ENCODE data around the gene CD27.

CD27 gene

DNA sequence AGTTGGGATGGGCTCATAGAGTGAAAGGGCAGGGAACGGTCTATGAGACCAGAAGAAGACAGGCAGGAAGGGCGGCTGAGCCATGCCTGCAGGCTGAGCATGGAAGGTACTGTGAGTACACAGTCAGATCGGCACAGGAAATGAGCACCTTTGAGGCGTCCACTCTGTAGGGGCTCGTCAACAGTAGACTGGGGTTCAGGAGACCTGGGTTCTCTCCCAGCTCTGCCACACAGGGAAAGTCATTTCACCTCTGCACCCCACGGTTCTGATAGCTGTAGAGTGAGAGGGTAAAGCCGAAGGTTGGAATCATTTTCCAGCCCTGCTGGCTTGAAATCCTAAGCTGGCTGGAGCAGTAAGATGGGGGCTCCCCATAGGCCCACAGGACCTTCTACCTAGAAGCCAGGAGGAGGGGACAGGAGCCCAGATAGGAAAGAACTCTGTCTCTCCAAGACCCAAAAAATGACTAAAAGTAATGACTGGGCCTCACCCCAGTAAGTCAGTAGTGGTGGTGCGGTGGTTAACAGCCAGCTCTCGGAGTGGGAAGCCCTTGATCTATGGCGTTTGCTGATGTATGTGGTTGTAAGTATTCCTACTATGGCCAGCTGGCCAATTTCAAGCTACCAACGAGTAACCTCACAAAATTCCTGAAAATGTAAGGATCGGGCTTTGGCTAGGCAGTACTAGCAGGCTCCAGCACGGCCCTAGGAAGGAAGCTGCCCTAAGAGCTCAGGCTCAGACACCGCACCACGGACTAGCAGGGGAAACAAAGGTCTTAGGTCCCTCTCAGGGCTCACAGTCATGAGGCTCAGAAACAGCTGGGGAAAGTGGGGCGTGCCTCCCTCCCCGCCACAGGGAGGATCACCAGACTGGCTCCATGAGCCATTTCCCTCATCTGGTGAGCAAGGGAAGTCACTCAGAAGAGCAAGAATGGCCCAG lies 10.3 kb upstream of the CD27 start:
- no peak for DNase-seq

DNA sequence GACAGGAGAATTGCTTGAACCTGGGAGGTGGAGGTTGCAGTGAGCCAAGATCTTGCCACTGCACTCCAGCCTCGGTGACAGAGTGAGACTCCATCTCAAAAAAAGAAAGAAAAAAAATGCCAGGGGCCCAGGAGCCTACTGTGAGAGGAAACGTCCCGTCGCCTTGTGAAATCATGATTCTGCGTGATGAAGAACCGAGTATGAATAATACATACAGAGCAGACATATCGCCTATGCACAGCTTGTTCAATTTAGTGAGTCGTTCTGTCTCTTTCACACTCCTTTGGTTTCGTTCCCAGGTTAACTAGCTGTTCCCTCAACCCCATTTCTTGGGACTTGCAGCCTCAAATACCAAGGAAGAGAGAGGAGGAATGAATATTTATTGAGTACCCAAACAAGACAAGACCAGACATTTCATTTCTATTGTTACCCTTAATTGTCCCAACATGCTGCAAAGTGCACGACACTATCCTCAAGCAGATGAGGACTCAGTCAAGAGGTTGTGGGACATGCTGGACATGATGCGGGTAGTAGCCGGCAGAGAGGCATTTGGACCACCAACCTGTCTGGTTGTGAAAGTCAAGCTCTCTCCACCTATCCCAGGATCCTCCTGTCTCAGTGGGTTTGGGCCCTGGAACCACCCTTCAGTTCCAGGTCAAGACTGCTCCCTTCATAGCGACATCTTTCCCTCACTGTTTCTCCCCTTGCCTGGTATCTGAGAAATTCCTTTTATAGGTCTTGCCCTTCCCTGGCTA lies 8.6 kb upstream of the CD27 start:
- no peak for DNase-seq

DNA sequence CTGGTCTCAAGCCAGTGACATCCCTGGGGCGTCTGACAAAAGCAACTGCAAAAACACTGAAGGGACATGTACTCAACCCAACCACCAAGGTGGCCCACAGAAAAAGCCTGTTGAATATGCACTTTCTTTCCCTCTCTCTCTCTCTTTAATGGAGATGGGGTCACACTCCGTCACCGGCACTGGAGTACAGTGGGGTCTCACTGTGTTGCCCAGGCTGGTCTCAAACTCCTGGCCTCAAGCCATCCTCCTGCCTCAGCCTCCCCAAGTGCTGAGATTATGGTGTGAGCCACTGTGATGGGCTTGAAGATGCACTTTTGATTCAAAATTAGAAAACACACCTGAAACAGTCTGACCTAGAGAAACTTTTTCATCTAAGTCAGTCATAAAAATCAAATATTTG lies 7.2 kb upstream of the CD27 start:
- no peak for DNase-seq

GRCh38 chr12:6438345-6438744 lies 6.4 kb upstream of the CD27 start:
- DNase-seq, result no peak

DNA sequence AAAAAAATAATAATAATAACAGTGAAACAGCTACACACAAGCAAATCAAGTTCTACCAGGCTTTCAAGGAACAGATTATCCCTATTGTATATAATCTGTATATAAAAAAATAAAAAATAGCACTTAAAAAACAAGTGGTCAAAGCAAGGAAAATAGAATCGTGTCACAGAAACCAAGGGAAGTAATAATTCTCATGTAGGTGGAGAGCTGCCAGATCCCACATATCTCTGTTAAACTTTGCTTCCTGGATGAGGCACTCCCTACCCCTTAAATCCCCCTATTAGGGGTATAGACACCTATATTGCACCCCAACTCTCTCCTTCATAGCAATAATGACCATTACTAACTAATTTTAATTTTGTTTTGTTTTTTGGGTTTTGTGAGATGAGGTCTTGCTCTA lies 4.4 kb upstream of the CD27 start:
- no peak for DNase-seq

DNA sequence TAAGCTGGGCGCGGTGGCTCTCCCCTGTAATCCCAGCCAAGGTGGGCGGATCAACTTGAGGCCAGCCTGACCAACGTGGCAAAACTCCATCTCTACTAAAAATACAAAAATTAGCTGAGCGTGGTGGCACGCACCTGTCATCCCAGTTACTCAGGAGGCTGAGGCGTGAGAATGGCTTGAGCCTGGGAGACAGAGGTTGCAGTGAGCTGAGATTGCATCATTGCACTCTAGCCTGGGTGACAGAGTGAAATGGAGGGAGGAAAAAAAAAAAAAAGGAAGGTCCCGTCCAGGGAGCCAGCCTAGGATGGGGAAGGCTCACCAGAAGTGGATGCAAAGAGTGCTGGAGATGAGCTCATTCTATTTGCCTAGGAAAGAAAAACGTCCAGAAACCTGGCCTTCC lies 1.9 kb upstream of the CD27 start:
- no peak for DNase-seq

DNA sequence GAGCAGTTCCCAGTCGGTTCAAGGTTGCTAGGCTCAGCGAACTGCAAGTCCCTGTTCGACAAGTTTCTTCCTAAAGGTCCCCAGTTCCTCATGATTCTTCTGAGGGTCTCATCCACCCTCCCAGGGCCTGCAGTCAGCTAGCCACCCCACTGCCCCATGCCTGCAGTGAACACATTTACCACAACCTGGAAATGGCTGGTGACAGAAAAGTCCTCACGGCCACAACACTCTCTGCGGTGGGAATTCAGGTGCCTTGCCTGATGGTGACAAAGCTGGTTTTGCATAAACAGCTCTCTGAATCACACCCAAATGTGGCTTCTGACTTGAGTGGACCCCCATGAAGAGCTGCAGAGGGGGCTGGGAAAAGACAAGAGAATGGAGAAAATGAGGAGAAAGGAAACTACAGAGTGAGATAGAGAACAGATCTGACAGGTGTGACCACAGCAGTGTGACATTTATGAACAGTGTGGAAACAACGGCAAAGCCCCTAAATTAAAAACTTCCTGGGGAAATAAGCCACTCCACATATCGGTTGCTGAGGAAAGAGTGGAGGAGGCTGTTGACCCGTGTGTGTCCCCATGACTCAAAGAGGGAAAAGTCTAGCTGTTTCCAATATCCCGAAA lies 1.3 kb upstream of the CD27 start:
- DNase-seq, result no peak

DNA sequence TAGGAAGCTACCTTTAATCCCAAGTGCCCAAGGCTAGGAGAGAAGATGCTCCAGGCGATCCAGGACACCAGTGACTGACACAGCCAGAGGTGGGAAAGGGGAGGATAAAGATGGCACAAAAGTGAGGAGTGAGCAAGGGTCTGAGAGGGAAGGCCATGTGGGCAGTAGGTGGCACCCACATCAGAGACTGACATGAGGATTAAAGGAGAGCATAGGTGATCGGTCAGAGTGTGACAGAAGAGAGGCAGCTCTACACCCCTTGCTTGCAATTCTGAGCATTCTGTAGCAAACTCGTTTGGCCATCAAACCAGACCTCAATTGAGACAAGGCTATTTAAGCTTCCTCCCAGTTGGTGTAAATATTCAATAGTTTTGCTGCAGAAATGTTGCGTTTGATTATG lies 724 bp upstream of the CD27 start:
- DNase-seq, result no peak

- no peak for DNase-seq
Observed at GRCh38 chr12:6450091-6450868, 5.5 kb downstream of the CD27 start.

DNA sequence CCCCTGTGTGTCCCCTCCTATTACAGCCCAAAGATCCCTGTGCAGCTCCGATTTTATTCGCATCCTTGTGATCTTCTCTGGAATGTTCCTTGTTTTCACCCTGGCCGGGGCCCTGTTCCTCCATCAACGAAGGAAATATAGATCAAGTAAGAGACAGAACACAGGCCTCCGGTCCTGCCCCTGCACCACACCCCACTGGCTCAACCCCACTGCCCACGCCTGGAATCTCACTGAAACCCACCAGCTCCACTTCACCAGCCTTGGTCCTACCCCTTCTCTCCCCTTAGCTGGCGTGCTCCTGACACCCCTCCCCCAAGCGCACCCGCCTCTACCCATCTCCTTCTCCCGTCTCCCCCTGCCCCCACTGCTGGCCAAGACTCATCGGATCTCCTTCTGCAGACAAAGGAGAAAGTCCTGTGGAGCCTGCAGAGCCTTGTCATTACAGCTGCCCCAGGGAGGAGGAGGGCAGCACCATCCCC lies 6.2 kb downstream of the CD27 start:
- no peak for DNase-seq

DNA sequence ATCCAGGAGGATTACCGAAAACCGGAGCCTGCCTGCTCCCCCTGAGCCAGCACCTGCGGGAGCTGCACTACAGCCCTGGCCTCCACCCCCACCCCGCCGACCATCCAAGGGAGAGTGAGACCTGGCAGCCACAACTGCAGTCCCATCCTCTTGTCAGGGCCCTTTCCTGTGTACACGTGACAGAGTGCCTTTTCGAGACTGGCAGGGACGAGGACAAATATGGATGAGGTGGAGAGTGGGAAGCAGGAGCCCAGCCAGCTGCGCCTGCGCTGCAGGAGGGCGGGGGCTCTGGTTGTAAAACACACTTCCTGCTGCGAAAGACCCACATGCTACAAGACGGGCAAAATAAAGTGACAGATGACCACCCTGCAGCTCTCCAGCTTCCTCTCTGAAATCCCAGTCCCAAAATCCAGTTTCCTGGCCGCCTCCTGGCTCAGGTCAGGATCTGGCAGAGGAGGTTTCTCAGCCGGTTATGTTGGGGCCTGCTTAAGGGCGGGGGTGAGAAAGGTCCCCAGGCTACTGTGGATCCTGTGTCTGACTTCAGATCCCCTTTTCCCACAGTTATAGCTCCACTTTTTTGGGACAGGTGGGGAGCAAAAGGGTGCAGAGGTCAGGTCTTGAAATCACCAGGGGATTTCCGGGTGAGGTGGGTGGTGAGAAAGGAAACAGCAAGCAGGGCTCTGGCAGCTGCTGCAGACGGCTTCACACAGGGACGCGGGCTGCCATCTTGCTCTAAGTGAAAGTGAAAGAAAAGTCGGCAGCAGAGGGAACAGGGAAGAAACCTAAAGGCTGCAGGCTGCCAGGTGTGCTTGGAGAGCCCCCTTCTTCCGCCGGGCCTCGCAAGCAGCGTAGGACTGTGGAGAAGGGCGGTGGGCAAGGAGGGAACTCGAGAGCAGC lies 6.8 kb downstream of the CD27 start, which contains the start of gene TAPBPL:
Gene TAPBPL (plus strand): TSS at position 695 of the 897 bp plus-strand sequence. CDS start 207 bp downstream, outside the sequence.
- DNase-seq, result no peak

DNA sequence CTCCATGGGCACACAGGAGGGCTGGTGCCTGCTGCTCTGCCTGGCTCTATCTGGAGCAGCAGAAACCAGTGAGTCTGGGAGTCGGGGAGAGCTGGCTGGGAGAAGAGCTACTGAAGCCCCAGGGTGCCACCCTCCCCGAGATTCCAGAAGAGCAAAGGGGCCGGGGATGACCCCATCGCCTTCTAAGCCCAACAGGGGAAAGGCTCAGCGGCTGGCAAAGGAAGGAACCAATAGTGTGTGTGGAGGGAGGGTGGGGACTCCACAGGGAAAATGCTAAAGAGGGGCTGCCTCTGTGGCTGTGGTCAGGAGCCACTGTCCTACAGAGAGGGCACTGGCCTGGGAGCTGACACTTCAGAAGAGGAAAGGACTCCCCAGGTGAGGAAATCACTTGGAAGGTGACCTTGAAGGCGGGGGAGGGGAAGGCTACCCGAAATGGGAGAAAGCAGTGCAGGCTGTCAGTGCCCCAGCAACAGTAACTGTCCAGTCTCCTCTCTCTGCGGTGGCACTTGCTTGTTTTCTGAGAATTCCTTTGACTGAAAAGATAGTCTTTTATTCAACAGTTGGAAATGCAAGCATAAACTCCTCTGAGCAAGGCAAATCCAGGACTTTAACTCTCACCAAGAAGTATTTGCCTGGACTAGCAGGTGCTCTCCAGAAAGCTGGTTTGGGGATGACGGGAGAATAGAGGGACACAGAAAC lies 7.6 kb downstream of the CD27 start:
- DNase-seq, result no peak

DNA sequence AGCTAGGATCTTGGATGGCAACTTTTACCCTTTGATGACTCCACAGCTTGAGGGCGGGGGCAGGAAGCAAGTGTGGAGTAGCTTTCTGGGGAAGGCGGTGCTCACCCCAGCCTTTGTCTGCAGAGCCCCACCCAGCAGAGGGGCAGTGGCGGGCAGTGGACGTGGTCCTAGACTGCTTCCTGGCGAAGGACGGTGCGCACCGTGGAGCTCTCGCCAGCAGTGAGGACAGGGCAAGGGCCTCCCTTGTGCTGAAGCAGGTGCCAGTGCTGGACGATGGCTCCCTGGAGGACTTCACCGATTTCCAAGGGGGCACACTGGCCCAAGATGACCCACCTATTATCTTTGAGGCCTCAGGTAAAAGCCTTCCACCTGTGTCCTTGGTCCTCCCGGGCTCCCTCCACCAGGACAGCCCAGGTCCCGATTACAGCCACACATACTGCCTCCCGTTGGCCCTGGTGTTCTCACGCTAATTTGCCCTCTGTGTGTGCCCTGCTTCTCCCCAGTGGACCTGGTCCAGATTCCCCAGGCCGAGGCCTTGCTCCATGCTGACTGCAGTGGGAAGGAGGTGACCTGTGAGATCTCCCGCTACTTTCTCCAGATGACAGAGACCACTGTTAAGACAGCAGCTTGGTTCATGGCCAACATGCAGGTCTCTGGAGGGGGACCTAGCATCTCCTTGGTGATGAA lies 8.3 kb downstream of the CD27 start:
- no peak for DNase-seq

- DNase-seq, result no peak
Observed at GRCh38 chr12:6457220-6457945, 12.6 kb downstream of the CD27 start.

DNA sequence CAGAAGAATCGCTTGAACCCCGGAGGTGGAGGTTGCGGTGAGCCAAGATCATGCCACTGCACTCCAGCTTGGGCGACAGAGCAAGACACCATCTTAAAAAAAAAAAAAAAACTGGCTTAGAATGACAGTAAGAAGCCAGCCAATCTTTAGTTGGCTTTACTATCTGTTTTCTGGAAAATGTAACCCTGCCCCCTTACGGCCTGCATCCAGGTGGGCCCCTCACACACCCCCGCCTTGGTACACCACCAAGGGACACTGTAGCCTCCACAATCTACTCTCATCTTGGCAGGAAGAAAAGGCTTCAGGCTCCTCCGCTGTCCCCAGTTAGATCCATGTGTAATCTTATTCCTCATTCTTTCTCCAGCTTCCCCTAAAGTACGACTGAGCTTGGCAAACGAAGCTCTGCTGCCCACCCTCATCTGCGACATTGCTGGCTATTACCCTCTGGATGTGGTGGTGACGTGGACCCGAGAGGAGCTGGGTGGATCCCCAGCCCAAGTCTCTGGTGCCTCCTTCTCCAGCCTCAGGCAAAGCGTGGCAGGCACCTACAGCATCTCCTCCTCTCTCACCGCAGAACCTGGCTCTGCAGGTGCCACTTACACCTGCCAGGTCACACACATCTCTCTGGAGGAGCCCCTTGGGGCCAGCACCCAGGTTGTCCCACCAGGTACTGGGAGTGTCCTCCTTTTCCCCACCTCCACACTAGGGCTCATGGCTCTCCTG lies 13.7 kb downstream of the CD27 start:
- DNase-seq, result no peak

DNA sequence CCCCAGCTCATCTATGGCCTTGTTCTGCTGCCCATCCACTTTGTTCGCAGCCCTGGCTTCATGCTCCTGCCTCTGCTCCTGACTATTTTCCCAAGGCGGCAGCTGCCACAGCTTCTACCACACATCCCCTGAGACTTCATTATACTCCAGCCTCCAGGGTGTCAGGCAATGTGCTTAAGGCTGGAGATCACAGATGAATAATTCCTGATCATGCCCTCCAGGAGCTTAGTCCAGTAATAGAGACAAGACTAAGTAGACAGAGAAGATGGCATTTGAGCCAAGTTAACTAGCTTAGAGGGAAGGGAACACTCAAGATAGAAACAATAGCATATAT lies 14.2 kb downstream of the CD27 start:
- no peak for DNase-seq

GRCh38 chr12:6460751-6461371 lies 16.1 kb downstream of the CD27 start:
- DNase-seq, result no peak
